PC-3 (cell line): ENCODE measurements around the gene PIM1. TPM values are rescaled to one million over a fixed set of nuclear protein-coding genes. Genes with fewer than 3 reads are reported as not detected.

Experiments
- ATAC-seq: fragments of 200-7000 bp; cut with Tn5 transposase; 2 replicates; pipeline ENCODE4 v1.9.1; 2020; ENCODE audit warnings: mild to moderate bottlenecking, moderate library complexity
- BruUV-seq: library from RNA; stranded (reverse); fragments of 400-500 nt; replicated peaks from 2 replicates; lab custom pipeline; 2021; lab: Mats Ljungman, UMichigan
- CTCF ChIA-PET: fragments of 300-600 bp; sonication (Branson Sonifier 250); formaldehyde crosslinking; loops from one replicate; lab custom pipeline; 2022; ENCODE audit warnings: antibody characterized with exemption; lab: Charles Lee
- POLR2A ChIA-PET: fragments of 300-600 bp; sonication (Branson Sonifier 250); formaldehyde crosslinking; loops from one replicate; lab custom pipeline; 2022; ENCODE audit warnings: antibody characterized with exemption; ENCODE audit not compliant: unreplicated experiment; lab: Charles Lee
- DNase-seq: peaks from one replicate; pipeline ENCODE4 v3.0.0-alpha.2; 2015
- H2AFZ ChIP-seq: fragments of 300-600 bp; sonication (generic); 2 replicates; pipeline ENCODE4 v1.6.0; 2016; ENCODE audit warnings: antibody characterized with exemption, low read length
- H3F3A ChIP-seq: fragments of 300-600 bp; sonication (generic); one replicate; pipeline ENCODE4 v1.6.0; 2017; ENCODE audit warnings: antibody characterized with exemption, low read length, control low read depth, mild to moderate bottlenecking; ENCODE audit not compliant: unreplicated experiment
- H3K27ac ChIP-seq: fragments of 300-600 bp; sonication (generic); 2 replicates; pipeline ENCODE4 v1.5.1; 2016; ENCODE audit warnings: mild to moderate bottlenecking, low read length
- H3K27me3 ChIP-seq: fragments of 300-600 bp; sonication (generic); 2 replicates; pipeline ENCODE4 v1.6.1; 2016; ENCODE audit warnings: low read length, mixed read lengths
- H3K36me3 ChIP-seq: fragments of 300-600 bp; sonication (generic); 2 replicates; pipeline ENCODE4 v1.6.1; 2016; ENCODE audit warnings: low read depth, mixed run types, low read length, mixed read lengths
- H3K4me1 ChIP-seq: fragments of 300-600 bp; sonication (generic); 2 replicates; pipeline ENCODE4 v1.5.1; 2016; ENCODE audit warnings: low read length; ENCODE audit not compliant: insufficient read depth
- H3K4me2 ChIP-seq: fragments of 300-600 bp; sonication (generic); 2 replicates; pipeline ENCODE4 v1.6.0; 2016; ENCODE audit warnings: low read length
- H3K4me3 ChIP-seq: fragments of 300-600 bp; sonication (generic); 2 replicates; pipeline ENCODE4 v1.5.1; 2016; ENCODE audit warnings: mild to moderate bottlenecking, low read length, mixed read lengths
- H3K79me2 ChIP-seq: fragments of 300-600 bp; sonication (generic); 2 replicates; pipeline ENCODE4 v1.6.1; 2017; ENCODE audit warnings: low read length, mixed read lengths
- H3K9ac ChIP-seq: fragments of 300-600 bp; sonication (generic); 2 replicates; pipeline ENCODE4 v1.6.0; 2016; ENCODE audit warnings: mild to moderate bottlenecking, low read length
- H3K9me2 ChIP-seq: fragments of 300-600 bp; sonication (generic); replicated peaks from 2 replicates; pipeline ENCODE4 v1.6.1; 2016; ENCODE audit warnings: mixed run types, low read length, mixed read lengths
- H3K9me3 ChIP-seq: fragments of 300-600 bp; sonication (generic); 2 replicates; pipeline ENCODE4 v1.6.1; 2016; ENCODE audit warnings: low read length, mixed read lengths
- H4K20me1 ChIP-seq: fragments of 300-600 bp; sonication (generic); 2 replicates; pipeline ENCODE4 v1.6.1; 2016; ENCODE audit warnings: low read length, mixed read lengths
- EZH2 ChIP-seq: fragments of 300-600 bp; sonication (generic); IDR thresholded peaks from one replicate; pipeline ENCODE4 v1.6.1; 2017; ENCODE audit warnings: antibody characterized with exemption, mild to moderate bottlenecking, low read length; ENCODE audit not compliant: unreplicated experiment
- EZH2phosphoT487 ChIP-seq: fragments of 300-600 bp; sonication (generic); IDR thresholded peaks from 2 replicates; pipeline ENCODE4 v1.6.1; 2018; ENCODE audit warnings: mild to moderate bottlenecking, antibody characterized with exemption, low read length, borderline replicate concordance
- intact Hi-C: fragments of 100-400 bp; cut with micrococcal nuclease; formaldehyde crosslinking; loops from 2 replicates; pipeline ENCODE4 v1.9.0; 2023
- total RNA-seq: library from RNA; depleted of rRNA; stranded (reverse); fragments of >200 nt; gene quantifications from 2 replicates; pipeline ENCODE4 v1.2.3, GENCODE V29; 2014
- TF ChIP-seq, protein P1 (sequence below): fragments of 300-600 bp; sonication (generic); conservative IDR thresholded peaks from 2 replicates; pipeline ENCODE4 v1.5.1; 2017; ENCODE audit warnings: antibody characterized with exemption, low read depth, mild to moderate bottlenecking, low read length

The PIM1 gene
- total RNA-seq, 1 experiment from 2014 or later, result 74.1 TPM

DNA sequence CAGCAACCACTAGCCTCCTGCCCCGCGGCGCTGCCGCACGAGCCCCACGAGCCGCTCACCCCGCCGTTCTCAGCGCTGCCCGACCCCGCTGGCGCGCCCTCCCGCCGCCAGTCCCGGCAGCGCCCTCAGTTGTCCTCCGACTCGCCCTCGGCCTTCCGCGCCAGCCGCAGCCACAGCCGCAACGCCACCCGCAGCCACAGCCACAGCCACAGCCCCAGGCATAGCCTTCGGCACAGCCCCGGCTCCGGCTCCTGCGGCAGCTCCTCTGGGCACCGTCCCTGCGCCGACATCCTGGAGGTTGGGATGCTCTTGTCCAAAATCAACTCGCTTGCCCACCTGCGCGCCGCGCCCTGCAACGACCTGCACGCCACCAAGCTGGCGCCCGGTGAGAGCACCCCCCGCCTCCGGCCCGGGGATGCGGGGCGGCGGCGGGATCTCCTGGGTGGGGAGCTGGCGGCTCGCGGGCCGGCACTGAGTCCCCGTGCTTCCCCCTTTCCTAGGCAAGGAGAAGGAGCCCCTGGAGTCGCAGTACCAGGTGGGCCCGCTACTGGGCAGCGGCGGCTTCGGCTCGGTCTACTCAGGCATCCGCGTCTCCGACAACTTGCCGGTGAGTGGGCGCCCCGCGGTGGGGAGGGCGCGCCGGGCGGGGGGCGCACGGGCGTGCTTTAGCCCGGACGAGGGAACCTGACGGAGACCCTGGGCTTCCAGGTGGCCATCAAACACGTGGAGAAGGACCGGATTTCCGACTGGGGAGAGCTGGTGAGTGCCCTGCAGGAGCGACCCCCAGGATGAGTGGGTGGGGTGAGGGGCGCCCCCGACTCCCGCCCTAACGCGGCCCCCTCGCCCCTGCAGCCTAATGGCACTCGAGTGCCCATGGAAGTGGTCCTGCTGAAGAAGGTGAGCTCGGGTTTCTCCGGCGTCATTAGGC lies 585 bp downstream of the PIM1 start:
- peak; percentile 13 for ATAC-seq
- no peak overlapping the region for H2AFZ ChIP-seq
- CTCF ChIA-PET, result interaction anchor here (0.5 to 1.5 kb wide), 7 partner anchors 33 to 555 kb away, joined by 3 to 9 read pairs (median 4); no protein-coding TSS in a partner anchor

DNA sequence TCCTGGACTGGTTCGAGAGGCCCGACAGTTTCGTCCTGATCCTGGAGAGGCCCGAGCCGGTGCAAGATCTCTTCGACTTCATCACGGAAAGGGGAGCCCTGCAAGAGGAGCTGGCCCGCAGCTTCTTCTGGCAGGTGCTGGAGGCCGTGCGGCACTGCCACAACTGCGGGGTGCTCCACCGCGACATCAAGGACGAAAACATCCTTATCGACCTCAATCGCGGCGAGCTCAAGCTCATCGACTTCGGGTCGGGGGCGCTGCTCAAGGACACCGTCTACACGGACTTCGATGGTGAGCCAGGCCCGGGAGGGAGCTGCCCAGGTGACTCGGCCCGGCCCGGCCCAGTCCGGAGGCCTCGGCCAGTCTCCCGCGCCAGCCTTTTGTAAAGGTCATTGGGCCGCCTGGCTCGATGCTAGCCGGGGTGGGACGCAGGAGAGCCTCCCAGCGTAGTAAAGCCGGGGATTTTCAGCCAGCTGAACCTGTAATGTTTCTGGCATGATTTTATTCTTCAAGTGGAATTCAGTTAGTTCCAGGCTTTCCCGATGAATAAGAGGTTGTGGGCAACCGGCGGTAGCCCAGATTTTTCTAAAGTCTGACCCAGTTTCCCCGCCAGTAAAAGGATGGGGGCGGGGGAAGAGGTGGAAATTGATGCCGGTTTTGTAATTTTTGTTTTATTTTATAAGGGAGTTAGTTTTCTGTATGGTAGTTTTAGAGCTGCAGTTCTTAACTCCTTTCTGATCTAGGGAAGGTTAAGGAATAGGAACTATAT lies 1.4 kb downstream of the PIM1 start:
- intact Hi-C loops, result no loop called here
- ChIA-PET CTCF (interaction anchor here (0.5 to 1.3 kb wide), 9 partner anchors 34 to 556 kb away, joined by 3 to 9 read pairs (median 3); no protein-coding TSS in a partner anchor), POLR2A (interaction anchor here (0.5 to 0.8 kb wide), 9 partner anchors 29 to 906 kb away, joined by 3 to 17 read pairs (median 4); no protein-coding TSS in a partner anchor)
- ATAC-seq, result no peak
- Histone ChIP-seq H3F3A (no peaks in the 10 kb centered on the region), H3K79me2 (peaks cover 35% of the 10 kb centered on the region), H3K36me3 (peaks cover 39% of the 10 kb centered on the region), H3K27me3 (no peaks in the 10 kb centered on the region), H3K9ac (peak overlapping the region; percentile 98), H3K4me2 (peak overlapping the region; percentile 89), H2AFZ (no peak overlapping the region), H3K9me2 (no peaks in the 10 kb centered on the region), H4K20me1 (peaks cover 45% of the 10 kb centered on the region), H3K4me3 (peak overlapping the region; percentile 80), H3K9me3 (no peaks in the 10 kb centered on the region), H3K4me1 (peaks cover 13% of the 10 kb centered on the region), H3K27ac (peak overlapping the region; percentile 78)
- peak; percentile 34 for DNase-seq
- TF ChIP-seq, protein P1, sequence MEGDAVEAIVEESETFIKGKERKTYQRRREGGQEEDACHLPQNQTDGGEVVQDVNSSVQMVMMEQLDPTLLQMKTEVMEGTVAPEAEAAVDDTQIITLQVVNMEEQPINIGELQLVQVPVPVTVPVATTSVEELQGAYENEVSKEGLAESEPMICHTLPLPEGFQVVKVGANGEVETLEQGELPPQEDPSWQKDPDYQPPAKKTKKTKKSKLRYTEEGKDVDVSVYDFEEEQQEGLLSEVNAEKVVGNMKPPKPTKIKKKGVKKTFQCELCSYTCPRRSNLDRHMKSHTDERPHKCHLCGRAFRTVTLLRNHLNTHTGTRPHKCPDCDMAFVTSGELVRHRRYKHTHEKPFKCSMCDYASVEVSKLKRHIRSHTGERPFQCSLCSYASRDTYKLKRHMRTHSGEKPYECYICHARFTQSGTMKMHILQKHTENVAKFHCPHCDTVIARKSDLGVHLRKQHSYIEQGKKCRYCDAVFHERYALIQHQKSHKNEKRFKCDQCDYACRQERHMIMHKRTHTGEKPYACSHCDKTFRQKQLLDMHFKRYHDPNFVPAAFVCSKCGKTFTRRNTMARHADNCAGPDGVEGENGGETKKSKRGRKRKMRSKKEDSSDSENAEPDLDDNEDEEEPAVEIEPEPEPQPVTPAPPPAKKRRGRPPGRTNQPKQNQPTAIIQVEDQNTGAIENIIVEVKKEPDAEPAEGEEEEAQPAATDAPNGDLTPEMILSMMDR, result no peak
- no peak for TF ChIP-seq EZH2
- TF ChIP-seq EZH2phosphoT487, result no peak
- TSS peak; percentile 96 for BruUV-seq

More for the DNA sequence above, 585 bp downstream of the PIM1 start:
- DNase-seq, result peak; percentile 44
- peaks cover 35% of the 10 kb centered on the region for H3K79me2 ChIP-seq
- peaks cover 39% of the 10 kb centered on the region for H3K36me3 ChIP-seq
- intact Hi-C loops, result no loop called here
- H3K27ac ChIP-seq, result peak overlapping the region; percentile 78
- no peaks in the 10 kb centered on the region for H3K9me3 ChIP-seq
- H3K9me2 ChIP-seq, result no peaks in the 10 kb centered on the region
- no peaks in the 10 kb centered on the region for H3F3A ChIP-seq
- BruUV-seq, result no TSS peak
- H4K20me1 ChIP-seq, result peaks cover 45% of the 10 kb centered on the region
- POLR2A ChIA-PET, result interaction anchor here (0.5 to 0.7 kb wide), 5 partner anchors 33 to 294 kb away, joined by 3 to 33 read pairs (median 4); no protein-coding TSS in a partner anchor
- H3K9ac ChIP-seq, result peak overlapping the region; percentile 98
- peak overlapping the region; percentile 89 for H3K4me2 ChIP-seq
- H3K27me3 ChIP-seq, result no peaks in the 10 kb centered on the region
- no peak for TF ChIP-seq EZH2
- TF ChIP-seq, protein P1, result peak; percentile 15; the same call in 1 of the 2 replicates
- peak overlapping the region; percentile 80 for H3K4me3 ChIP-seq
- peaks cover 13% of the 10 kb centered on the region for H3K4me1 ChIP-seq
